ENCODE results near the gene FOXK1. TPM values are rescaled to one million over a fixed set of nuclear protein-coding genes. Genes with fewer than 3 reads are reported as not detected.

FOXK1 gene
- total RNA-seq, 1 experiment from 2014 or later: 50.8 TPM

DNA sequence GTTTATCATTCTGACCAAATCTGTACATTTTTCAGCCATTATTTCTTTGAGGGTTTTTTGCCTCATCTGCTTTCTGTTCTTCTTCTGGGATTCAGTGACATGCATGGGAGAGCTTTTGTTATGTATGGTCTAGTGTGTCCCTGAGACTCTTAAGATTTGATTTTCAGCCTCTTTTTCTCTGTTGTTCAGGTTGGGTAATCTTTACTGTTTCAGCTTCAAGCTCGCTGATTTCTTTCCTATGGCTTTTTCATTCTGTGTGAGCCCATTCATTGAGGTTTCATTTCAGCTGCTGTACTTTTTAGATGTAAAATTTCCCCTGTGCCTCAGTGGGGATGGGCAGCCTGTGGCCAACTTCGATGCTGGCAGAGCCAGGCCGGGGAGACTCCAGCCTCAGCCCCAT is 38.1 kb downstream of the FOXK1 start:
- no TSS peak for BruUV-seq (replicated peaks)
- ChIA-PET POLR2A (no interaction called here), CTCF (no interaction called here)
- no peak for DNase-seq
- TF ChIP-seq, protein P1, sequence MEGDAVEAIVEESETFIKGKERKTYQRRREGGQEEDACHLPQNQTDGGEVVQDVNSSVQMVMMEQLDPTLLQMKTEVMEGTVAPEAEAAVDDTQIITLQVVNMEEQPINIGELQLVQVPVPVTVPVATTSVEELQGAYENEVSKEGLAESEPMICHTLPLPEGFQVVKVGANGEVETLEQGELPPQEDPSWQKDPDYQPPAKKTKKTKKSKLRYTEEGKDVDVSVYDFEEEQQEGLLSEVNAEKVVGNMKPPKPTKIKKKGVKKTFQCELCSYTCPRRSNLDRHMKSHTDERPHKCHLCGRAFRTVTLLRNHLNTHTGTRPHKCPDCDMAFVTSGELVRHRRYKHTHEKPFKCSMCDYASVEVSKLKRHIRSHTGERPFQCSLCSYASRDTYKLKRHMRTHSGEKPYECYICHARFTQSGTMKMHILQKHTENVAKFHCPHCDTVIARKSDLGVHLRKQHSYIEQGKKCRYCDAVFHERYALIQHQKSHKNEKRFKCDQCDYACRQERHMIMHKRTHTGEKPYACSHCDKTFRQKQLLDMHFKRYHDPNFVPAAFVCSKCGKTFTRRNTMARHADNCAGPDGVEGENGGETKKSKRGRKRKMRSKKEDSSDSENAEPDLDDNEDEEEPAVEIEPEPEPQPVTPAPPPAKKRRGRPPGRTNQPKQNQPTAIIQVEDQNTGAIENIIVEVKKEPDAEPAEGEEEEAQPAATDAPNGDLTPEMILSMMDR (IDR thresholded peaks at IDR 0.05; ENCODE audit: insufficient read depth in 1 of 2, low read depth in 1 of 2, low read length in 1 of 2, severe bottlenecking in 1 of 2, unreplicated experiment in 1 of 2): no peak
- no peaks in the 10 kb centered on the region for H3K4me1 ChIP-seq
- H3K4me3 ChIP-seq (ENCODE audit: low read depth, low read length): no peak overlapping the region
- Mint-ChIP-seq H3K27me3 (ENCODE audit: insufficient read depth, unreplicated experiment) (no peaks in the 10 kb centered on the region), H3K36me3 (ENCODE audit: insufficient read depth, unreplicated experiment) (peaks cover 46% of the 10 kb centered on the region), H3K4me1 (ENCODE audit: low read depth, unreplicated experiment) (peaks cover 1% of the 10 kb centered on the region), H3K4me3 (ENCODE audit: unreplicated experiment) (no peak overlapping the region), H3K27ac (ENCODE audit: unreplicated experiment) (no peak overlapping the region), H3K9me3 (ENCODE audit: unreplicated experiment) (no peaks in the 10 kb centered on the region)
- no peaks in the 10 kb centered on the region for H3K27me3 ChIP-seq (replicated peaks; ENCODE audit: control insufficient read depth, insufficient read depth, low read length)
- H3K36me3 ChIP-seq (ENCODE audit: control insufficient read depth, insufficient read depth, low read length): no peaks in the 10 kb centered on the region; the same call in 1 of the 2 replicates
- H3K9me3 ChIP-seq: no peaks in the 10 kb centered on the region
- intact Hi-C loops (cut with micrococcal nuclease; ENCODE audit: unreplicated experiment): no loop called here

DNA sequence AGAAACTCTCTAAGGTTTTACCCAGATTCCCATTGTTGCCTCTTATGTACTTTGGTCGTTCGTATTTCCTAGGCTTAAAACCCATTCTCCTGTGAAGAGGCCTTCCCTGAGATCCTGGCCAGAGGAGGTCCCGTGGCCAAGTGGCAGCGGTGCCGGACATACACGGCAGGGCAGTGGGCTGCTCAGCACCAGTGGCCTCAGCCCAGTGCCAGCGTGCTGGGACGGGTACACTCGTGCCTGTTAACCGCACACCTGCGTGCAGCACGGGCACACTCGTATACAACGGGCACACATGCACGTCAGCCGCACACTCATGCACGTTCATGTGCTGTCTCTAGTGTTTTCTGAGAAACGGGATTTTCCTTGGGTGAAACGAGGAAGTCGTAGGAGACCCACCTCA is 40.2 kb downstream of the FOXK1 start:
- no peaks in the 10 kb centered on the region for H3K4me1 Mint-ChIP-seq (ENCODE audit: low read depth, unreplicated experiment)
- peaks cover 39% of the 10 kb centered on the region for H3K36me3 Mint-ChIP-seq (ENCODE audit: insufficient read depth, unreplicated experiment)
- H3K9me3 ChIP-seq: no peaks in the 10 kb centered on the region
- no peaks in the 10 kb centered on the region; the same call in 1 of the 2 replicates for H3K36me3 ChIP-seq (ENCODE audit: control insufficient read depth, insufficient read depth, low read length)
- BruUV-seq (replicated peaks): no TSS peak
- H3K4me3 ChIP-seq (ENCODE audit: low read depth, low read length): no peak overlapping the region
- no peak overlapping the region for H3K27ac Mint-ChIP-seq (ENCODE audit: unreplicated experiment)
- no peak for DNase-seq
- H3K4me1 ChIP-seq: no peaks in the 10 kb centered on the region
- POLR2A ChIA-PET: no interaction called here
- no peaks in the 10 kb centered on the region for H3K9me3 Mint-ChIP-seq (ENCODE audit: unreplicated experiment)
- intact Hi-C loops (cut with micrococcal nuclease; ENCODE audit: unreplicated experiment): no loop called here
- H3K27me3 Mint-ChIP-seq (ENCODE audit: insufficient read depth, unreplicated experiment): no peaks in the 10 kb centered on the region
- CTCF ChIA-PET: no interaction called here
- no peaks in the 10 kb centered on the region for H3K27me3 ChIP-seq (replicated peaks; ENCODE audit: control insufficient read depth, insufficient read depth, low read length)
- no peak overlapping the region for H3K4me3 Mint-ChIP-seq (ENCODE audit: unreplicated experiment)
- TF ChIP-seq, protein P1 (IDR thresholded peaks at IDR 0.05; ENCODE audit: insufficient read depth in 1 of 2, low read depth in 1 of 2, low read length in 1 of 2, severe bottlenecking in 1 of 2, unreplicated experiment in 1 of 2): no peak

DNA sequence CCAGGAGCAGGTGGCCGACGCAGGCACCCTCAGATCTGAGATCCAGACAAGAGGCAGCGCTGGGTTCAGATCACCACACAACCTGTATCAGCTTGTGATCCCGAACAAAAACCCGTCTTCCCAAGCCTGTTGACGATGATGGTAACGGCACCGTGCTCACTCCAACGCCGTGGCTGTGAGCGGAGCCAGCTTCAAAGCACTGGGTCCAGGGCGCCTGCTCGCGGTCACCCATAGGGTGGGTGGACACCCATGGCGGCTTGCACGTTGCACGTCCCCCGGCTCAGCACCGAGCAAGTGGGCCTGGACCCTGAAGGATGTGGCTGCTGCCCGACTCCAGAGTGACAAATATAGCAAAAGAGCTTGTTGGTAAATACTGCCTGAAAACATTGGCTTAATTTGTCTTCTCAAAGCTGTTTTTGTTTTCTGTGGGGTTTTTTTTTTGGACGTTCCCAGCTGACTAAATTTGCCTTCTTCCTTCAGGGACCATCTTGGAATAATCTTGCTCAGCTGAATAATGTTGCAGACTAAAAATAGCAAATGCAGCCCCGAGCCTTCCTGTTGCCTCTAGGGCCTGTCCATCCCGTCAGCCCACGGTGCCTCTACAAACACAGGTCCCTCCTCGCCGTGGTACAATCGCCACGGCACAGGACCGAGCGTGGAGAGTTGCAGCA is 41.0 kb downstream of the FOXK1 start:
- no peaks in the 10 kb centered on the region for H3K9me3 Mint-ChIP-seq (ENCODE audit: unreplicated experiment)
- H3K27ac Mint-ChIP-seq (ENCODE audit: unreplicated experiment): no peak overlapping the region
- H3K4me3 Mint-ChIP-seq (ENCODE audit: unreplicated experiment): no peak overlapping the region
- TF ChIP-seq, protein P1 (IDR thresholded peaks at IDR 0.05; ENCODE audit: insufficient read depth in 1 of 2, low read depth in 1 of 2, low read length in 1 of 2, severe bottlenecking in 1 of 2, unreplicated experiment in 1 of 2): no peak
- CTCF ChIA-PET: no interaction called here
- peaks cover 36% of the 10 kb centered on the region for H3K36me3 Mint-ChIP-seq (ENCODE audit: insufficient read depth, unreplicated experiment)
- POLR2A ChIA-PET: no interaction called here
- no peak overlapping the region for H3K4me3 ChIP-seq (ENCODE audit: low read depth, low read length)
- H3K36me3 ChIP-seq (ENCODE audit: control insufficient read depth, insufficient read depth, low read length): no peaks in the 10 kb centered on the region; the same call in 1 of the 2 replicates
- H3K27me3 Mint-ChIP-seq (ENCODE audit: insufficient read depth, unreplicated experiment): no peaks in the 10 kb centered on the region
- BruUV-seq (replicated peaks): no TSS peak
- H3K4me1 Mint-ChIP-seq (ENCODE audit: low read depth, unreplicated experiment): no peaks in the 10 kb centered on the region
- no peaks in the 10 kb centered on the region for H3K27me3 ChIP-seq (replicated peaks; ENCODE audit: control insufficient read depth, insufficient read depth, low read length)
- no peaks in the 10 kb centered on the region for H3K9me3 ChIP-seq
- no peaks in the 10 kb centered on the region for H3K4me1 ChIP-seq
- intact Hi-C loops (cut with micrococcal nuclease; ENCODE audit: unreplicated experiment): no loop called here
- DNase-seq: no peak

Measured in Caco-2 (cell line).